Panc1 (cell line): ENCODE data around the gene RIPPLY1. TPM values are rescaled to one million over a fixed set of nuclear protein-coding genes. Genes with fewer than 3 reads are reported as not detected.

Experiments
- ATAC-seq: fragments of 200-7000 bp; cut with Tn5 transposase; 2 replicates; pipeline ENCODE4 v1.9.1; 2020; ENCODE audit warnings: mild to moderate bottlenecking, moderate library complexity
- BruUV-seq: library from RNA; stranded (reverse); fragments of 400-500 nt; replicated peaks from 2 replicates; lab custom pipeline; 2021; lab: Mats Ljungman, UMichigan
- CTCF ChIA-PET: fragments of 300-600 bp; sonication (Branson Sonifier 250); formaldehyde crosslinking; loops from one replicate; lab custom pipeline; 2022; ENCODE audit warnings: antibody characterized with exemption; lab: Charles Lee
- POLR2A ChIA-PET: fragments of 300-600 bp; sonication (Branson Sonifier 250); formaldehyde crosslinking; loops from one replicate; lab custom pipeline; 2022; ENCODE audit warnings: antibody characterized with exemption; lab: Charles Lee
- DNase-seq: peaks from one replicate; pipeline ENCODE4 v3.0.0-alpha.2; 2010; ENCODE audit warnings: low read depth, low spot score
- H3K27ac ChIP-seq: 2 replicates; pipeline ENCODE4 v1.5.1; 2011; ENCODE audit warnings: mild to moderate bottlenecking, low read length, inconsistent platforms
- H3K27me3 ChIP-seq: fragments of 200-500 bp; sonication (Bioruptor generic); 2 replicates; pipeline ENCODE4 v1.6.0; 2014; ENCODE audit warnings: low read length, inconsistent platforms; ENCODE audit not compliant: control insufficient read depth, insufficient read depth
- H3K36me3 ChIP-seq: fragments of 200-500 bp; sonication (Bioruptor generic); 2 replicates; pipeline ENCODE4 v1.5.1; 2014; ENCODE audit warnings: inconsistent platforms, mild to moderate bottlenecking, low read length, moderate library complexity; ENCODE audit not compliant: control insufficient read depth, insufficient read depth
- H3K4me1 ChIP-seq: 2 replicates; pipeline ENCODE4 v1.5.1; 2011; ENCODE audit warnings: inconsistent platforms, mild to moderate bottlenecking, low read length, moderate library complexity; ENCODE audit not compliant: control insufficient read depth, insufficient read depth
- H3K4me3 ChIP-seq, 2 experiments: 2 replicates each; pipeline ENCODE4 v1.5.1; 2011 to 2012; ENCODE audit warnings: low read depth in 2 of 2, low read length in 2 of 2, mild to moderate bottlenecking in 2 of 2, inconsistent platforms in 1 of 2, moderate library complexity in 1 of 2
- H3K9me3 ChIP-seq: fragments of 200-500 bp; sonication (Bioruptor generic); 2 replicates; pipeline ENCODE4 v1.5.1; 2014; ENCODE audit warnings: low read depth, mild to moderate bottlenecking, inconsistent platforms, low read length, moderate library complexity; ENCODE audit not compliant: control insufficient read depth, insufficient read depth
- POLR2AphosphoS5 ChIP-seq: IDR thresholded peaks from 2 replicates; pipeline ENCODE4 v1.6.1; 2012; ENCODE audit warnings: mild to moderate bottlenecking, low read depth, low read length, moderate library complexity
- SIN3A ChIP-seq: IDR thresholded peaks from 2 replicates; pipeline ENCODE4 v1.6.1; 2012; ENCODE audit warnings: low read depth, mild to moderate bottlenecking, low read length, moderate library complexity, borderline replicate concordance; ENCODE audit not compliant: insufficient read depth
- TCF7L2 ChIP-seq: IDR thresholded peaks from 2 replicates; pipeline ENCODE4 v1.6.1; 2011; ENCODE audit warnings: mild to moderate bottlenecking, low read depth, low read length, inconsistent platforms
- in situ Hi-C: cut with HindIII; loops from 2 replicates; pipeline ENCODE4 v1.10.0; 2016; ENCODE audit warnings: low sequenced_read_pairs, low pct_unique_long_range_greater_than_20kb
- intact Hi-C: fragments of 100-400 bp; cut with micrococcal nuclease; formaldehyde crosslinking; loops from one replicate; pipeline ENCODE4 v1.10.0; 2022; ENCODE audit not compliant: unreplicated experiment
- total RNA-seq: library from RNA; stranded (reverse); gene quantifications from one replicate; pipeline ENCODE4 v1.2.1, GENCODE V29; 2021; ENCODE audit not compliant: unreplicated experiment
- TF ChIP-seq, protein P1 (sequence below): fragments of 450-650 bp; IDR thresholded peaks from 2 replicates; pipeline ENCODE4 v1.5.1; 2017; ENCODE audit warnings: mild to moderate bottlenecking
- TF ChIP-seq, protein P2 (sequence below), 2 experiments: IDR thresholded peaks; 2 replicates each; pipeline ENCODE4 v1.6.1; 2011 to 2012; ENCODE audit warnings: low read depth in 2 of 2, control low read depth in 1 of 2, low read length in 1 of 2, mild to moderate bottlenecking in 1 of 2, moderate library complexity in 1 of 2; ENCODE audit not compliant: insufficient read depth in 1 of 2

Gene RIPPLY1
- total RNA-seq, 1 experiment from 2014 or later: not detected

DNA sequence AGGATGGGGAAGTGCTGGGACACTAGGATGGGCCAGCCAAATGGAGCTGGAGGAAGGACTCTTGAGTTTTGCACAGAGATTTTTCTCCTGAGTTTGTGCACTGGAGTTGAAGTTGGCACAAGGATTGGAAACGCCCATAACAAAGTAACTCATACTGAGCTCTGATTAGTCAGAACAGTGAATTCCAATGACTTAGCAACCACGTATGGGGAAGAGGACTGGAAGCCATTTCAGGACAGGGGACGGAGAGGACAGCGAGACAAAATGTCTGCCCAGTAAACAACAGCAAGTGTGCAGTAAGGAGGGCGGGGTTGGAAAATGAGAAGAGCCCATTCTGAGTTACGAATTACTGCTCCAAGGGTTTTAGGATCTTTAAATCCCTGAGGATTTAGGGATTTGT, 5.9 kb downstream of the RIPPLY1 start:
- no peaks in the 10 kb centered on the region for H3K27me3 ChIP-seq
- H3K4me3 ChIP-seq: no peak overlapping the region
- TF ChIP-seq, protein P1, sequence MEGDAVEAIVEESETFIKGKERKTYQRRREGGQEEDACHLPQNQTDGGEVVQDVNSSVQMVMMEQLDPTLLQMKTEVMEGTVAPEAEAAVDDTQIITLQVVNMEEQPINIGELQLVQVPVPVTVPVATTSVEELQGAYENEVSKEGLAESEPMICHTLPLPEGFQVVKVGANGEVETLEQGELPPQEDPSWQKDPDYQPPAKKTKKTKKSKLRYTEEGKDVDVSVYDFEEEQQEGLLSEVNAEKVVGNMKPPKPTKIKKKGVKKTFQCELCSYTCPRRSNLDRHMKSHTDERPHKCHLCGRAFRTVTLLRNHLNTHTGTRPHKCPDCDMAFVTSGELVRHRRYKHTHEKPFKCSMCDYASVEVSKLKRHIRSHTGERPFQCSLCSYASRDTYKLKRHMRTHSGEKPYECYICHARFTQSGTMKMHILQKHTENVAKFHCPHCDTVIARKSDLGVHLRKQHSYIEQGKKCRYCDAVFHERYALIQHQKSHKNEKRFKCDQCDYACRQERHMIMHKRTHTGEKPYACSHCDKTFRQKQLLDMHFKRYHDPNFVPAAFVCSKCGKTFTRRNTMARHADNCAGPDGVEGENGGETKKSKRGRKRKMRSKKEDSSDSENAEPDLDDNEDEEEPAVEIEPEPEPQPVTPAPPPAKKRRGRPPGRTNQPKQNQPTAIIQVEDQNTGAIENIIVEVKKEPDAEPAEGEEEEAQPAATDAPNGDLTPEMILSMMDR: no peak
- TF ChIP-seq, protein P2, sequence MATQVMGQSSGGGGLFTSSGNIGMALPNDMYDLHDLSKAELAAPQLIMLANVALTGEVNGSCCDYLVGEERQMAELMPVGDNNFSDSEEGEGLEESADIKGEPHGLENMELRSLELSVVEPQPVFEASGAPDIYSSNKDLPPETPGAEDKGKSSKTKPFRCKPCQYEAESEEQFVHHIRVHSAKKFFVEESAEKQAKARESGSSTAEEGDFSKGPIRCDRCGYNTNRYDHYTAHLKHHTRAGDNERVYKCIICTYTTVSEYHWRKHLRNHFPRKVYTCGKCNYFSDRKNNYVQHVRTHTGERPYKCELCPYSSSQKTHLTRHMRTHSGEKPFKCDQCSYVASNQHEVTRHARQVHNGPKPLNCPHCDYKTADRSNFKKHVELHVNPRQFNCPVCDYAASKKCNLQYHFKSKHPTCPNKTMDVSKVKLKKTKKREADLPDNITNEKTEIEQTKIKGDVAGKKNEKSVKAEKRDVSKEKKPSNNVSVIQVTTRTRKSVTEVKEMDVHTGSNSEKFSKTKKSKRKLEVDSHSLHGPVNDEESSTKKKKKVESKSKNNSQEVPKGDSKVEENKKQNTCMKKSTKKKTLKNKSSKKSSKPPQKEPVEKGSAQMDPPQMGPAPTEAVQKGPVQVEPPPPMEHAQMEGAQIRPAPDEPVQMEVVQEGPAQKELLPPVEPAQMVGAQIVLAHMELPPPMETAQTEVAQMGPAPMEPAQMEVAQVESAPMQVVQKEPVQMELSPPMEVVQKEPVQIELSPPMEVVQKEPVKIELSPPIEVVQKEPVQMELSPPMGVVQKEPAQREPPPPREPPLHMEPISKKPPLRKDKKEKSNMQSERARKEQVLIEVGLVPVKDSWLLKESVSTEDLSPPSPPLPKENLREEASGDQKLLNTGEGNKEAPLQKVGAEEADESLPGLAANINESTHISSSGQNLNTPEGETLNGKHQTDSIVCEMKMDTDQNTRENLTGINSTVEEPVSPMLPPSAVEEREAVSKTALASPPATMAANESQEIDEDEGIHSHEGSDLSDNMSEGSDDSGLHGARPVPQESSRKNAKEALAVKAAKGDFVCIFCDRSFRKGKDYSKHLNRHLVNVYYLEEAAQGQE (IDR thresholded peaks at IDR 0.05; ENCODE audit: insufficient read depth in 1 of 2, low read depth in 2 of 2, low read length in 1 of 2): no peak
- no peak for TF ChIP-seq POLR2AphosphoS5
- no peak for TF ChIP-seq TCF7L2
- no peak for TF ChIP-seq SIN3A
- CTCF ChIA-PET: interaction anchor here (0.5 to 1.9 kb wide), 3 partner anchors 23 to 93 kb away, joined by 3 to 25 read pairs (median 7); no protein-coding TSS in a partner anchor
- peaks cover 19% of the 10 kb centered on the region for H3K4me1 ChIP-seq
- H3K9me3 ChIP-seq: no peaks in the 10 kb centered on the region
- no peak for ATAC-seq
- in situ Hi-C loops: no loop called here
- no peak for DNase-seq
- intact Hi-C loops: no loop called here
- H3K36me3 ChIP-seq: no peaks in the 10 kb centered on the region
- H3K27ac ChIP-seq: no peak overlapping the region
- POLR2A ChIA-PET: no interaction called here
- BruUV-seq: no TSS peak

DNA sequence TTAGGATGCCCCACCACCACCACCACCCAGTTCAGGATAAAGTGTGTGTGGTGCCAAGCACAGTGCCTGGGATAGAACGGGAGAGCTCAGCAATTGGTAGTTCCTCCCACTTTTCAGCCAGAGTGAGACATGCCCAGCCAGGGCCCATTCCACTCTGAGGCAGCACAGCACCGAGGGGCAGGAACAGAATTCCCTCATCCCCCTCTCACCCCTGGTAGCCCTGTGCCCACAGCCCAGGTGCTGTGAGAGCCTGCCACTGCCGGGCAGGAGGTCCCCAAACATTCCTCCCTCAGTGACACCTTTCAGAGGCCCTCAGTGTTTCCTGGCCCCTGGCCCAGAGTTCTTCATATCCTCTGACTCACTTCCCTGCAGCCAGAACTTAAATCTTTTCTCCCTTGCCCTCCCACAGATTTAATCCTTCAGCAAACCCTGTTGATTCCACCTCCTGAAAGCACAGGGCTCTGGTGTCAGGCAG, 8.1 kb downstream of the RIPPLY1 start:
- Histone ChIP-seq H3K4me1 (peaks cover 19% of the 10 kb centered on the region), H3K36me3 (no peaks in the 10 kb centered on the region), H3K27me3 (no peaks in the 10 kb centered on the region), H3K9me3 (no peaks in the 10 kb centered on the region), H3K4me3 (peak overlapping the region in 1 of 2 experiments; percentile 38; a peak in 2 of 4 replicates), H3K27ac (peak overlapping the region; percentile 55; the same call in 1 of the 2 replicates)
- in situ Hi-C loops: no loop called here
- ATAC-seq (peak; percentile 81), DNase-seq (no peak)
- POLR2A ChIA-PET: no interaction called here
- intact Hi-C loops: loop anchor here (1.0 to 2.0 kb wide), 2 partner anchors 58 to 66 kb away; no protein-coding TSS in a partner anchor
- CTCF ChIA-PET: interaction anchor here (1.1 to 1.5 kb wide), 2 partner anchors 65 to 100 kb away, joined by 3 to 13 read pairs; no protein-coding TSS in a partner anchor
- no TSS peak for BruUV-seq
- TF ChIP-seq, protein P1: no peak
- no peak for TF ChIP-seq POLR2AphosphoS5
- TF ChIP-seq TCF7L2: no peak
- TF ChIP-seq, protein P2 (IDR thresholded peaks at IDR 0.05; ENCODE audit: insufficient read depth in 1 of 2, low read depth in 2 of 2, low read length in 1 of 2): no peak
- TF ChIP-seq SIN3A: no peak
